GM19468 (cell line): ENCODE results near the gene PMPCA.

Experiments
- ATAC-seq: cut with Tn5 transposase; IDR thresholded peaks from one replicate; pipeline ENCODE4 v1.9.1; 2021; ENCODE audit warnings: mild to moderate bottlenecking, moderate library complexity, moderate number of reproducible peaks; ENCODE audit not compliant: unreplicated experiment; ENCODE audit errors: extremely low read depth

The PMPCA gene

DNA sequence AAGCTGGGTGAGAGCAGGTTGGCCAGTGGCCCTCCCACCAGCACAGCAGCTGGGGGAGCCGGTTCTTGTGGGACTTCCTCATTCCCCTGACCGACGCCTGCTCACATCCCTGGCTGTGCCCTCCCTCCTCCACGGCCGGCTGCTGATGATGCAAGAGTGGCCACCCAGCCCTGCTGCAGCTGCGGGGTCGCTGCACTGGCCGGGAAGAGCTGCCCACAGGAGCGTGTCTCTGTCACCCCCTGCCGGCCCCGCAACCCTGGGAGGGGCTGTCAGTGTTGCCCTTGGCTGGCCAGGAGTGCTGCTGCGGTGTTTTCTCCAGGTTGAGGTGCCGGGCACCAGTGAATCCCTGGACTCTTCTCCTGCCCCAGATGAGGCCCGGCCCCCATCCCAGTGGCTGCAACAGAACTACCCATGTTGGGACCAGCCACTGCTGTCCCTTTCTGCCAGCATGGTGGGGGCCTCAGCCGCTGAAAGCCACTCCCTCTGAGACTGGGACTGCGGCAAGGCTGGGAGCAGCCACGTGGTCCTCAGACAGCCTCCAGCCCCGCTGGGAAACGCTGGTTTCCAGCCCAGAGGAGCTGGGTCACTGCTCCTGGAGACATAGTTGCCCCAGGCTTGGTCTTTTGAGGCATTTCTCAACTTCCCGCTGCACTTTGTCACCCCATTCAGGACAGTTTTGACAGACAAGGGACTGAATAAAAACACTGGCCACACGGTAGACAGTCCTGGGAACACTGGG is 37.7 kb upstream of the PMPCA start:
- no peak for ATAC-seq

DNA sequence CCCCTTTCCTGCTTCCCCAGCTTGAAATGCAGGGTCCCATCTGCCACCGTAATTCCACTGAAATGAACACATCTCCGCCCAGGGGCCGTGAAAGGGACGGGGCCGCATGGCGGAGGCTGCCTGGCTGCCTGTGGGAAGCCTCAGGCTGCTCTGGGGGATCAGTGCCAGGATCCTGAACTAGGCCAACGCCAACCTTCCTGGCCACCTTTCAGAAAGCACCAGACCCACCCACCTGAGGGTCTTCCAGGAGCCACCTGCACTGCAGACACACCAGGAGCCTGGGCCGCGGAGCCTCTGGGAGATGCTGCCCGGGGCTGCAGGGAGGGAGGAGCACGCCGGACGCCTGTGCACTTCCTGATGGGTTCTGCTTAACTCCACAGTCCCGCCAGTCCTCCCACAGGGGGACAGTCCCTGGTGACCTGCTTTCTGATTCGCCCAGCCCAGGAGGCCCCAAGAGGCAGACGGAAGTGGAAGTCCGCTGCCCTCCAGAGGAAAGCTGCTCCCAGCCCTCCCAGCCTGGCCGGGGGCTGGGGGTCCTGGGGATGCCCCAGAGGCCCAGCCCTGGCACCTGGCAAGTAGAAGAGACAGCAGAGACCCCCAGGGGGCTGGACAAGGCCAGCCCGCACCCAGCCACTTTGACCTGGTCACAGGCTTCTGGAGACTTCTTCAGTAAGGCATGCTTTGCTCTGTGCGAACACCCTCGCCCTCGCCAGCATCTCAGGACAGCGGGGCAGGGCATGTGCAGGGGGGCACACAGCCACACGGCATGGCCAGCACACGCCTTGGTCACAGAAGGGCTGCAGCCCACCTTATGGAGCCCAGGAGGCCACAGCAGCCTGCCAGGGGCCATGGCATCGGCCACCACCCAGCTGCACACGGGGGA is 36.9 kb upstream of the PMPCA start, which contains the start of gene CARD9:
CARD9 (minus strand) TSS at position 370 of the 883 bp plus-strand sequence. CDS start 1,591 bp downstream, outside the sequence.
- ATAC-seq, result no peak

DNA sequence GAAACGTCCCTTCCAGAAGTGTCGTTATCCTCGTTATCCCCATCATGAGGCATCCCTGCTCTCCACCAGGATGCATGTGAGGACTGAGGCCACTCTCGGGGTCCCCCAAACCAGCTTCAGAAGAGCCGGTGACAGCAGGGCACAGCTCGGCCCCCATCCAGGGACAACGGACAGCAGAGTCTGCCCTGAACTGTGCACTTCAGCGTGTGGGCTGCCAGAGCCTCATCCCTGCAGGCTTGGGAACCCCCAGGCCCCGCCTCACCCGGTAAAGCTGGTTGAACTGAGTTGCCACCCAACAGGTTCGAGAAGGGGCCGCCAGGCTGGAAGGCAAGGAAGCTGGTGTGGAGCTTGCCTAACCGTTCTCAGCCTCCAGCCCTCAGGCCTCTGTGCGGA is 36.3 kb upstream of the PMPCA start:
- no peak for ATAC-seq

DNA sequence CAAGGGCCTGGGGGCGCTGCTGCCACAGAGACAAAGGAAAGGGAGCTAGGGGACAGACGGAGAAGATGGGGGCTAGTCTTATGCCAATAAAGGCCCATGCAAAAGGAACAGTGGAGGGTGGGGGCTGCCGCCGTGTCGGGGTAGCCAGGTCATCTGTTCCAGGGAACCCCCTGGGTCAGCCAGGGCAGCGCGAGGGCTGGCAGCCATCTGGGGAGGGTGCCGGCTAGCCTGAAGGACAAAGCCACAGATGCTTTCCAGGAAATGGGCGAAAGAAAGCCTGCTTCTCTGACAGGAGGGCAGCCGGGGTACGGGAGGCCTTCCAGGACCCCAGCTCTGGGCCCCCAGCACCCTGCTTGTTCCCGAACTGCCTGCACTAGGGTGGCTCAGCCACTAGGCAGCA is 35.4 kb upstream of the PMPCA start:
- no peak for ATAC-seq

DNA sequence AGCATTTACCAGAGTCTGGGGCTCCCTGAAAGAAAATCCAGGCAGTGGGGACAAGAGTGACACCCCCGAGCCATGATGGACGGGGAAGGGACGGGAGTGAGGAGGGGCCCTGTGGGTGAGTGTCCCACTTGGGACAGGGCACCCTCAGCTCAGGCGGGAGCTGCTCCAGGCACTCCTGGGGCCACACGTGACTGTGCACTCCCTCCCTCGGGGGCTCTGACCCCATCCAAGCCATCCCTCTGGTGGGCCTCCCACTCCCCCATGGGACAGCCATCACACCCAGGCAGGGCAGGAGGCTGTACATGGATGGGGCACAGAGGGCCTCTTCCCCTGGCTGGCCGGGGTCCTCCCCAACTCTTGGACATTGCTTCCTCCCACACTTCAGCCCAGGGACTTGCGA is 34.0 kb upstream of the PMPCA start:
- no peak for ATAC-seq

DNA sequence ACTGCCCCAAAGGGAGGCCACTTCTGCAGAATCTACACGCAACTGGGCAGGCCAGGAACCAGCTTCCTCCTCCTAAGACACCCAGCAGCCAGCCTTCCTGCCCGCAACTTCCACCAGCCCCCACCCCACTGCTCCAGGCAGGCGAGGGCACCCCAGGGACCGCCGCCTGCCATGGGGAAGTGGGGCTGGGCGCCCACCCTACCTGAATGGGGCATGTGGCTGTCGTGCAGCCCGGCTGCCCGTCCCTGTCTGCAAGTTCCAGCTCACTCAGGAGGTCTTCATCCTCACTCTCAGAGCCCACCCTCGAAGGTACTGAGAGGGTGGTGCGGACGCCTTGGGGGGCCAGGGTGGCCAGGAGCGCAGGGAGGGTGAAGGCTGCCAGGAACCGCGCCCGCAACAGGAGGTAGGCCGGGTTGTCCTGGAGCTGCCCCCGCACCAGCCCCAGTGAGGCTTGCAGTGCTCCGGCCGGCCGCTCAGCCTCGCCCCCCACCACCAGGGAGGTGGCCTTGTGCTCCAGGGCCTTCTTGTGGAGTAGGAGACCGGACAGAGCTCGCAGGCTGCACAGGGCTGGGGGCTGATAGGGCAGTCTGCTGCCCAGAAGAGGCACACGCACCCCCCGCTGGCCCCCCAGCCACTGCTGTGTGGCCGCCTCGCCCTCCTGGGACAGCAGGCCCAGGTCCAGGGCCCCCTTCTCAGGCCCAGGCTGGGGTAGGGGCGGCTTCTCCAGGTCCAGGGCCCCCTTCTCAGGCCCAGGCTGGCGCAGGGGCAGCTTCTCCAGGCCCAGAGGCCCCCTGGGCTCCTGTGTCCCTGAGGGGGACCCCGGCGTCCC is 32.9 kb upstream of the PMPCA start:
- no peak for ATAC-seq

DNA sequence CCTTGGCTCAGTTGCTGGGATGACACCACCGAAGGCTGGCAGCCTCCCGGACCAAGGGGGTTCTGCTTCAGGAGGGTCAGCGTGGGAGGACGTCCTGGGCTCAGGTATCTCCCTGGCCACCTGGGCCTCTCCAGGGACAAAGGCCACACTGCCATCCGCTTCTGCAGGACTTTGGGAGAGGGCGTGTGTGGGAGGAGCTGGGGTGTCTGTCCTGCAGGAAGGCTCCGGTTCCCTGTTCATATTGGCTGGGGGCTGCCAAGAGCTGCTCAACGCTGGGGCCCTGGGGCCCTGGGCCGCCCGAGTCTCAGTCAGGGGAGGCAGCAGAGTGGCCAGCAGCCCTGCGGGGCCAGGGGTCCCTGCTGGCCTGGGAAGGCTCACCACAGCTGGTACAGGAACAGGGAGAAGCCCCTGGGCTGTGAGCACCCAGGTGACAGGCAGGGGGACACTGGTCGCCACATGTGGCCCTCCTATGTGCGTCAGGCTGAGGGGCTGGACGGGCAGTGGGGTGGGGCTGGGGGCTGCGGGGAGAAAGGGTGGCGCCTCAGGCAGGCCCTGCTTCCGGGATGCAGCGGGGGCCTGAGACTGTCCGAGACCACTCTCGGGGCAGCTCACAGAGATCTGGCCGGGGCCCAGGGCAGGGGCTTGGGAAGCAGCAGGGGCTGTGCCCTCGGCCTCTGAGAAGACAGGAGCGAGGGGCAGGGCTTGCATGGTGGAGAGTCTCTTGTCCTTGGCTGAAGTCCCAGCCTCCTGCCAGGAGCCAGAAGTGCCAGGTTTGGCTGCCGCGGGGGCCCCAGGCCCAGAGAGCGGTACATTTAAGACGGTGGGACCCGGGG is 32.1 kb upstream of the PMPCA start:
- ATAC-seq, result no peak

DNA sequence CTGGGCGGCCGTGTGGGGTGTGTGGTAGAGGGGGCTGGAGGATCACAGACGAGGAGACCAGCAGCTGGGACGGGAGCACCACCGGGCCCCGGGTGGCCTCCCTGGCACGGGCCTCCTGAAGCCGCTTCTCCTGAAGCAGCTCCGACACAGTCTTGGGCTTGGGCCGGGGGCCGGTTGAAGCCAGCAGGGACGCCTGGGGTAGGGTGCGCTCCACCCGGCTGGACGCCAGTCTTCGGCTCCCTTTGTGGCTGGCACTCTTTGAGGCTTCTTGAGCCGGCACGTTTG is 31.5 kb upstream of the PMPCA start:
- ATAC-seq, result no peak

DNA sequence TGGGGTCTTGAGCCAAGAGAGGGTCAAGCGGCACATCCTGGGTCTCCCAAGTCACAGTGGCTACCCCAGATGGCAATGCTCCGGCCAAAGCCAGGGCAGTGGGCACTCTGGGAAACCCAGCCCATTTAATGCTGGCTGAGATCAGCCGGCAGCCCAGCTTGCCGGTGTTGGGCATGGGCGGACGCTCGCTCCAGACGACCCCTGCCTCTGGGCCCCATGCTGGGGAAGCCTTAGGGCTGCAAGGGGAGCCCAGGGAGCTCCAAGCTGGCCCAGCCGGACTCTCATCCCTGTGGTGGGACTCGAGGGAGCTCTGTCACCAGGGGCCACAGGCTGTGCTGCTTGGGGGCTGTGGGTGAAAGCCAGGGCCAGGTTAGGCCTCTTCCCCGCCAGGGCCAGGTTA is 31.1 kb upstream of the PMPCA start:
- no peak for ATAC-seq

DNA sequence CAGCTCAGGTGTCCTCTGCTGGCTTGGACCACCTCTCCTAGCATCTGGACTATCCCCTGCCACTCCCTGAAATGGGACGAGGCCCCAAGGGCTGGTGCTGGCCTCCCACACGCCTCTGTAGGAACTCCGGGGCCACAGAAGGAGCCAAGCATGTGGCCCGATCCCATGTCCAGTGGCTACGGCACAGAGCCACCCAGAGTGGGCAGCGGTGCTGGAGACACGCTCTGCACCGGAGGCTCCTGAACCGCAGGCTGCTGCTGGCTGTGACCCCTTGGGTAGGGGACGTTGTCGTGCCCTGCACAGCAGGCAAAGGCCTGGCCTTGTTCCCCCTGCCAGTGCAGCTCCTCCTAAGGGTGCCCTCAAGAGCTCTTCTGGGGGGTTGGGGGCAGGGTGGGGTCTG is 30.6 kb upstream of the PMPCA start:
- ATAC-seq, result no peak

DNA sequence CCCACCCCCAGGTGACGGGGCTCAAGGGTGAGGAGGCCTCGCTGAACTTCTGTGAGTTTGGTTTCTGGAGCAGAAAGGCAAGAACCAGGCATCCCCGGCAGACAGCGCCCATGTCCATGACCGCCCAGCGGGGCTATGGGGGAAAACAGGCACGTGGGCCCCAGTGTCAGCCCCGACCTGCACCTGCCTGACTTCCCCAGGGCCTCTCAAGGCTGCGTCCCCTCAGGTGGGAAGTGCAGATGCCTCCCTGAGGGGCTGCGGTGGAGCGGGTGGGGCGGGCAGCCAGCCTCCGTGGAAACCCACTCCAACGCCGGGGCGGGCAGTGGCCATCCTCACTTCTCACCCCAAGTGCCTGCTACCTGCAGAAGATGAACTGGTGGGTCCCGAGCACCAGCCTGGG is 30.1 kb upstream of the PMPCA start:
- no peak for ATAC-seq

DNA sequence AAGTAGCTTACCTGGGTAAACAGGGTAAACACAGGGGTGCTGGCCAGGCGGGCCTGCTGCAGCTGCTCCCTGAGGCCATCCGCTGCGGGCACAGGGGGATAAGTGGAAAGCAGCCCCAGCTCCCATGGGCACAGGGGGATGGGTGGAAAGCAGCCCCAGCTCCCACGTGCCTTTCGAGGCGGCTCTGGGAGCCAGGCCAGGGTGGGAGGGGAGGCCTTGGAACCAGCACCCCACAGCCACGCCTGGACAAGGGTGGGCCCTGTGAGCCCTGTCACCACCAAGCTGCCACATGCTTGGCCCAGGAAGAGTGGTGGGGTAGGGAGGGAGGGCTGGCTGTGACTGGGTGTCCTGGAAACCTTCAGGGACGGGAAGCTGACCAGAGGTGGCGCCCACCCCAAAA is 29.1 kb upstream of the PMPCA start:
- ATAC-seq, result no peak

DNA sequence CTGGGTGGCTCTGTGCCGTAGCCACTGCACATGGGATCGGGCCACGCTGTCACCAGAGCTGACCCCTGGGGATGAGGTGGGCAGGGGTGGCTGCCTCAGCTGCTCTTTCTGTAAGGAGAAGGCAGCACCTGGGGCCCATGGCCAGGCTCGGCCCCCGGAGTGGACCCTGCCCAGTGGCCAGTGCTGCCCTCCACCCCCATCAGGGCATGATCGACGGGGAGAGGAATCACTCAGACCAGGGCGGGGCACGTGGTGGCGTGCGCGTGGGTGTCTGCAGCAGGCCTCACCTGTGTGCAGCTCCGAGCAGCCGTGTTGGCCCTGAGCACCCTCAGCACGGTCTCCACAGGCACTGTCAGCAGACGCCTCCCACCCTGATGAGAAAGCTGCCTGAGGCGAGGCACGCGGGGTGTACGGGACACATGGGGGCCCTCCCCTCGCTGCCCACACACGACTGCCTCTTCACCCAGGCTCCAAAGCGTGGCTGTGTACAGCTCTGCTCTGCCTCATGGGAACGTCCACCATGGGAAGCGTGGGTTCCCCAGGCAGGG is 28.4 kb upstream of the PMPCA start:
- ATAC-seq, result no peak

DNA sequence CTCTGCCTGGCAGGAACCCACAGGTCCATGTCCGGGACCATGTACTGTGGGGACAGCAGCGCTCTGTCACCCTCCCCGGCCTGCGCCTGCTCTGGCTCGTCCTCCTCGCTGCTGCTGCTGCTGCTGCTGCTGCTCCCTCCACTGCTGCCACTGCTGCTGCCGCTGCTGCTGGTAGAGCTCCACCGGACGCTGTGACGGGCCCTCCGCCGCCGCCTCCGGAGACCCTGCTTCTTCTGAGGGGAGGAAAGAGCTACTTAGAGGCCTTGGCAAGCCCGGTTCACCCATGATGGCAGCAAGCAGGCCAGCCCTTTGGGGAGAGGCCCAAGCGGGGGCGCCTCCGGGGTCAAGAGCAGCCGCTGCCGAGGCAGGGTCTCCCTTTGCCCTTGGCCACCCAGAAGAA is 27.0 kb upstream of the PMPCA start:
- no peak for ATAC-seq

DNA sequence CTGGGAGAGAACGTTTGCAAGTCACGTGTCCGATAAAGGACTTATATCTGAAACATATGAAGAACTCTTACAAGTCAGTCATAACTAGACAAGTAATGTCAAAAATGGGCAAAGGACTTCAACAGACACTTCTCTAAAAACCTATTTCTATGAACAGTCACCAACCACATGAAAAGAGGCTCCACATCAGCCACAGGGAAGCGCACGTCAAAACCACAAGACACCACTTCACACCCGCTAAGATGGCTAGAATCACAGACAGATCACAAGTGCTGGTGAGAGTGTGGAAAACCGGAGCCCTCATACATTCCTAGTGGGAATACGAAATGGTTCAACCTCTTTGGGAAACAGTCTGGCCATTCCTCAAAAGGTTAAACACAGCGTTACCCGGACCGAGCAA is 25.4 kb upstream of the PMPCA start:
- no peak for ATAC-seq

DNA sequence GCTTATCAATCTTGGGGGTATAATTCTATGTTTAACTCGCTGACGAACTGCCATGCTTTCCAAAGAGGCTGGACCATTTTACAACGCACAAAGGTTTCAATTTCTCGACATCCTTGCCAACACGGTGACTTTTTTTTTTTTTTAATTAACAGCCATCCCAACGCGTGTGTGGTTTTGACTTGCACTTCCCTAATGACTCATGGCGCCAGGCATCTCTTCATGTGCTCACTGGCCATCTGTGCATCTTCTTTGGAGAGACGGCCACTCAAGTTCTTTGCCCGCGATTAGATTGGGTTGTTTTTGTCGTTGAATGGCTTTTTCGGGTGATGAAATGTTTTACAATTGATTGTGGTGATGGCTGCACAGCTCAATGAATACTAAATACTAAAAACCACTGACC is 24.4 kb upstream of the PMPCA start:
- ATAC-seq, result no peak

DNA sequence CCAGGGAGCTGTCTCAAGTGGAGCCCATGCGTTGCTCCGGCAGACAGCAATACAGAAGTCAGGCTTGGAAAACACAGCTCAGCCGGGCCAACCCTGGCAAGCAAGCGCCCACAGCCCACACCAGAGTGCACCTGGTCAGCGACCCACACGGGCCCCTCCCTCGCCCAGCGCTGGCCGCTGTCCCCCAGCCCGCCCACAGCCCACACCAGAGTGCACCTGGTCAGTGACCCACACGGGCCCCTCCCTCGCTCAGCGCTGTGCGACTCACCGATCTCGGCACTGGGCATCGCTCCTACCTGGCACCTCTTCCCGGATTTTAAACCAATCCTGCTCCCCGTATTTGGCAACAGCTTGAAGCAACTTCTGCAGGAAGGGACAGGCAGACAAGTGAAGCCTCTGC is 23.2 kb upstream of the PMPCA start:
- ATAC-seq, result no peak

DNA sequence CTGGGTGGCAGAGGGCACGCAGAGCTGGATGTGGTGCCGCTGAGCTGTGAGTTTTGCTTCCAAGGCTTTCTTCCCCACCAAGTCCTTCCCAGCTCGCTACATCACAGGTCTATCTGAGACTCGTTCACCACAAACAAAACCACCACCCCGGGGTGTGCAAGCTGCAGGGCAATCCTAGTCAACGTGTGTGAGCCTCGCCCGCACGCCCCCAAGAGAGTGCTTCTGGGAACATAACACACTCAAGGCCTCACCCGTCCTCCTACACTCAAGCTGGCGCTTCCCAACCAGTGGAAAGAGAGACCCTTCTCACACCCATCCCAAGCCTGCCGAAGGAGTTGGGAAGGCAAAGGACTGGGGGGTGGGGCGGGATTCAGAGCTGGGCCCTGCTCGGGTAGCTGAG is 21.1 kb upstream of the PMPCA start:
- ATAC-seq, result no peak

DNA sequence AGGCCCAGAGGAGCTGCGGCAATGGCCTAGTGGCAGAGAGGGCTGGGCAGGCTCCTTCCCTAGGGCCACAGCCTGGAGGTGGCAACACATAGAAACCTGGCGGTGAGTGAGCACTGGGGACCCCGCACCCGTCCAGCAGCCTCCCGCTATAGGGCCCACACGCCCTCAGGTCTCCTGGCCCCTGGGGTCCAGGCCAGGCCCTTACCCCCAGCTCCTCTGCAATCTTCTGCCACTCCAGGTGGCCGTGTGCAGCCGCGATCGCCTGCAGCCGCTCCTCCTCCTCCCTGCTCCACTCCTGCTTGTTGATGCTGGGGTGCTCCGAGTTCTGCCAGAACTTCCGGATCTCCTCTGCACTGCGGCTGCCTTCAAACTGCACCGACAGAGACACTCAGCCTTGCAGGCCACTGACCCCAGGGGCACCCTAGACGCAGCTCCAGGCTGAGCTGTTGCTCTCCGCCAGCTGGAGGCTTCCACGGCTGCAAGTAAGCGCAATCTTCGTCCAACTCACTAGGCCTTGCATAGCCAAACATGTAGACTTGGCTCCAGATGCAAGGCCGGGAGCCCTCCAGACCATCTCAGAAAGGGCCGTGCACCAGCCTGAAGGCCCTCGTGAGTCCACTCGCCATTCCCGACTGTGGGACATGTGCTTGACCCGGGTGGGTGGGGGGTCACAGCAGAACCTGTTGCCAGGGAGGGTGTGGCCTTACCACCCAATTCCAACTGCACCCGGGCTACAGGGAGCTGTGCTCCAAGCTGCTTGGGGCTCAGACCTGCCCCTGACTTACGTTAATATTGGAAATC is 18.5 kb upstream of the PMPCA start:
- ATAC-seq, result no peak
